GM19025 (cell line): ENCODE data around the gene HTR3B.

Source experiments
- ATAC-seq: cut with Tn5 transposase; IDR thresholded peaks from one replicate; pipeline ENCODE4 v1.9.1; 2021; ENCODE audit warnings: mild to moderate bottlenecking, low read depth, moderate library complexity; ENCODE audit not compliant: unreplicated experiment

The HTR3B gene

GRCh38 chr11:113985906-113986305, 81.3 kb downstream of the HTR3B start:
- no peak for ATAC-seq

DNA sequence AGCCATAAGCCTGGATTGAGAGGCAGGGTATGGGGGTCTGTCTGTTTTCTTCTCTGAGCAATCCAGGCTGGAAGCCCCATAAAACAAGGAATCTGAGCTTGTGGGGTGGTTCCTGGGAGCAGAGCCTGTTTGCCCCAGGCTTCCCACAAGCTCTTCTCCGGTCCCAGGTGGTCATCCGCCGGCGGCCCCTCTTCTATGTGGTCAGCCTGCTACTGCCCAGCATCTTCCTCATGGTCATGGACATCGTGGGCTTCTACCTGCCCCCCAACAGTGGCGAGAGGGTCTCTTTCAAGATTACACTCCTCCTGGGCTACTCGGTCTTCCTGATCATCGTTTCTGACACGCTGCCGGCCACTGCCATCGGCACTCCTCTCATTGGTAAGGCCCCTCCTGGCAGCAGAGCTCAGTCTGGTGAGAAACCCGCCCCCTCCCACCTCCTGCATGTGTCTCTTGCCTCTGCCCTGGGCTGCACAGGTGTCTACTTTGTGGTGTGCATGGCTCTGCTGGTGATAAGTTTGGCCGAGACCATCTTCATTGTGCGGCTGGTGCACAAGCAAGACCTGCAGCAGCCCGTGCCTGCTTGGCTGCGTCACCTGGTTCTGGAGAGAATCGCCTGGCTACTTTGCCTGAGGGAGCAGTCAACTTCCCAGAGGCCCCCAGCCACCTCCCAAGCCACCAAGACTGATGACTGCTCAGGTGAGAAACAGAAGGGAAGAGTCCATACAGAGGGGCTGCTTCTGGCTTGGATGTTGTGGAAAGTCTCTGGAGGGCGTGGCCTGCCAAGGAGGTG, 82.0 kb downstream of the HTR3B start:
- ATAC-seq, result no peak

- ATAC-seq, result no peak
These were observed 84.8 kb downstream of the HTR3B start for GRCh38 chr11:113989381-113989780.

DNA sequence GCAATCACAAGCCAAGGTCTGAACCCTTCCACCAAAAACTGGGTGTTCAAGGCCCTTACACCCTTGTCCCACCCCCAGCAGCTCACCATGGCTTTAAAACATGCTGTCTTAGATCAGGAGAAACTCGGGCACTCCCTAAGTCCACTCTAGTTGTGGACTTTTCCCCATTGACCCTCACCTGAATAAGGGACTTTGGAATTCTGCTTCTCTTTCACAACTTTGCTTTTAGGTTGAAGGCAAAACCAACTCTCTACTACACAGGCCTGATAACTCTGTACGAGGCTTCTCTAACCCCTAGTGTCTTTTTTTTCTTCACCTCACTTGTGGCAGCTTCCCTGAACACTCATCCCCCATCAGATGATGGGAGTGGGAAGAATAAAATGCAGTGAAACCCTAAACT, 85.3 kb downstream of the HTR3B start:
- ATAC-seq, result no peak

DNA sequence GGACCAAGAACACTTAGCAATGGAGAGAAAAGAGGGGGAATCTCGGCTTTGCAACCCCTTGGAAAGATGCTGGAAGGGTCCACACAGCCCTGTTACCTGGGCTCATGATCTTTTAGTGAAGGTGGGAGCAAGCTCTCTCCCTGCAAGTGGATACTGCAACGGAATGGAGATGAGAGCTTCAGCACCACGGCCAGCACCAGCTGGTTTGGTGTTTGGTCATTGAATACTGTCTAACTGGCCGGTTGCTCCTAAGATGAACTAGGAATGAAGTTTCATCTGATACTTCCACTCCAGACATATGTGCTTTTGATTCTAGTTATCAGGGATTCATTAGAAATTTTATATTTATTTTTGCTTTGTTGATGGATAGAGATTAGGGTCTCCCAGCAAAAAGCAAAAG, 86.6 kb downstream of the HTR3B start:
- no peak for ATAC-seq

DNA sequence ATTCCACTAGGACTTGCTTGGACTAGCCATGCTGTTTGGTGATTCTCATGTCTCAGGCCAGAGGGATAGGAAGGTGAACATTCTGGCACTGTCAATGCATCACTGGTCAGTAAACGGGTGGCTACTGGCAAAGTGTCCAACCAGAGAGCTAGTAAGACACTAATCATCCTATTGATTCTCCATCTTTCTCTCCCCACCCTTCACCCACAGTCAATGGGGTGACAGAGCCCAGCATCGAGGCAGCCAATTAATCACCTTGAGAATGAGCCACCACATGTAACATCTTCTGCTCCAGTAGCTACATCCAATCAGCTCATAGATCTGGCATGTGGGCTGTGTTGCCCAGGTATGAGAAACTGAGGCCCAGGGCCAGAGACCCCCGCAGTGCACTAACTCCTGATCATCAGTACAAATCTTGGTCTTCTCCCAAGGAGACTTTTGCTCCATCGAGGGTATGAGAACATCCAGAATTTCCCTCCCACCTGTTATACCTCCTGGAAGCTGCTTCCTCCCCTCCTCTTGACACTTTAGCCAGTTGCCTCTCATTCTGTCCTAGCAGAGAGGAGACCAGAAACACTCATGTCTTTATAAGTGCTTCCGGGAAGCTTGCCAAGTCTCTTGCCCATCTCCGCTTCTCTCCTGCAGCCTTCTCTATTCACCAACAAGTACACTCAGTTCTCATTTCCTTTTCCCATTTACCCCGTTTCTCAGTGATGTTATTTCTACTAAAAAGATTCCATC, 87.3 kb downstream of the HTR3B start:
- no peak for ATAC-seq

- ATAC-seq, result no peak
These were observed 88.0 kb downstream of the HTR3B start for GRCh38 chr11:113992459-113993110.

GRCh38 chr11:113994077-113994954, 89.7 kb downstream of the HTR3B start:
- no peak for ATAC-seq
